NCI-H69 (cell line): ENCODE data around the gene COL4A1.

Source experiments
- DNase-seq: peaks from one replicate; lab custom pipeline; 2025; lab: John Stamatoyannopoulos, UW

Gene COL4A1

GRCh38 chr13:110308656-110309359 lies 1.9 kb upstream of the COL4A1 start:
- DNase-seq, result no peak

GRCh38 chr13:110307767-110308655 lies 1.1 kb upstream of the COL4A1 start:
- no peak for DNase-seq

GRCh38 chr13:110306340-110306959 lies 507 bp downstream of the COL4A1 start:
- no peak for DNase-seq

GRCh38 chr13:110305949-110306339 lies 1.0 kb downstream of the COL4A1 start:
- no peak for DNase-seq

GRCh38 chr13:110305544-110305943 lies 1.4 kb downstream of the COL4A1 start:
- no peak for DNase-seq

- DNase-seq, result no peak
Measured at GRCh38 chr13:110305001-110305400, 2.0 kb downstream of the COL4A1 start.

- DNase-seq, result no peak
Measured at GRCh38 chr13:110304256-110304655, 2.7 kb downstream of the COL4A1 start.

- DNase-seq, result no peak
Measured at GRCh38 chr13:110303644-110304043, 3.3 kb downstream of the COL4A1 start.

- DNase-seq, result no peak
Measured at GRCh38 chr13:110302997-110303396, 4.0 kb downstream of the COL4A1 start.

GRCh38 chr13:110301606-110302553 lies 5.1 kb downstream of the COL4A1 start:
- DNase-seq, result no peak

GRCh38 chr13:110301083-110301482 lies 5.9 kb downstream of the COL4A1 start:
- no peak for DNase-seq

- DNase-seq, result no peak
Measured at GRCh38 chr13:110300090-110300815, 6.7 kb downstream of the COL4A1 start.

GRCh38 chr13:110299283-110299840 lies 7.6 kb downstream of the COL4A1 start:
- DNase-seq, result no peak

- DNase-seq, result no peak
Measured at GRCh38 chr13:110298505-110299282, 8.3 kb downstream of the COL4A1 start.

- DNase-seq, result no peak
Measured at GRCh38 chr13:110297766-110298504, 9.0 kb downstream of the COL4A1 start.

GRCh38 chr13:110297011-110297410 lies 9.9 kb downstream of the COL4A1 start:
- no peak for DNase-seq

GRCh38 chr13:110294622-110295021 lies 12.3 kb downstream of the COL4A1 start:
- no peak for DNase-seq

- DNase-seq, result no peak
Measured at GRCh38 chr13:110294146-110294545, 12.8 kb downstream of the COL4A1 start.

GRCh38 chr13:110293649-110294048 lies 13.3 kb downstream of the COL4A1 start:
- DNase-seq, result no peak
